Activated T-cell treated with anti-CD3 and anti-CD28 coated beads, Interleukin-2, amount 50 U/mL, for 4 hours (primary cell): ENCODE data around the gene NDUFB10. TPM values are rescaled to one million over a fixed set of nuclear protein-coding genes. Genes with fewer than 3 reads are reported as not detected.

Experiments used
- ATAC-seq, 2 donors: fragments of 200-7000 bp; cut with Tn5 transposase; one replicate each; pipeline ENCODE4 v1.10.0; 2021
- DNase-seq: peaks from one replicate; pipeline ENCODE4 v3.0.0-alpha.2; 2020
- H3K27me3 Mint-ChIP-seq: one replicate; pipeline ENCODE4 v1.8.0; 2021; ENCODE audit warnings: low read depth, mixed read lengths
- H3K36me3 Mint-ChIP-seq: one replicate; pipeline ENCODE4 v1.8.0; 2022; ENCODE audit warnings: mixed read lengths; ENCODE audit not compliant: insufficient read depth
- H3K4me1 Mint-ChIP-seq: one replicate; pipeline ENCODE4 v1.8.0; 2021; ENCODE audit warnings: low read depth, mixed read lengths
- H3K4me3 Mint-ChIP-seq: one replicate; pipeline ENCODE4 v1.8.0; 2021; ENCODE audit warnings: mild to moderate bottlenecking, moderate library complexity, mixed read lengths
- H3K9me3 Mint-ChIP-seq: one replicate; pipeline ENCODE4 v1.8.0; 2021; ENCODE audit warnings: mixed read lengths
- total RNA-seq, 3 donors: library from RNA; stranded (reverse); gene quantifications; one replicate each; pipeline ENCODE4 v1.2.1, GENCODE V29; 2021

NDUFB10 gene
- total RNA-seq, 3 donors from 2014 or later, result 115 to 143 (median 117) TPM

DNA sequence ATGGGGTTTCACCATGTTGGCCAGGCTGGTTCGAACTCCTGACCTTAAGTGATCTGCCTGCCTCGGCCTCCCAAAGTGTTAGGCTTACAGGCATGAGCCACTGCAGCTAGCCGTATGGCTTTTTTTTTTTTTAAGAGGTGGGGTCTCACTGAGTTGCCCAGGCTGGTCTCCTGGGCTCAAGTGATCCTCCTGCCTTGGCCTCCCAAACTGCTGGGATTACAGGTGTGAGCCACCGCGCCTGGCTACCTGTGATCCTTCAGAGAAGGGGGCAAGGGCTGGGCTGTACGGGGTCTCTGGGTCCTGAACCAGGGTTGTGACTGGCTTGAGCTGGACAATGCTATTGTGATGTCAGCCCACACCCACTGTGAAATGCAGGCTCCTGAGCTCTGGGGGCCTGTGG lies 7.1 kb downstream of the NDUFB10 start, which contains the start of gene RNF151:
Gene RNF151, plus strand, starts transcription at position 397 of the 400 bp plus-strand sequence. CDS start 26 bp downstream, outside the sequence.
- Mint-ChIP-seq H3K4me1 (peaks cover 20% of the 10 kb centered on the region), H3K27me3 (no peaks in the 10 kb centered on the region), H3K36me3 (peaks cover 32% of the 10 kb centered on the region), H3K4me3 (peak within 1 kb of the TSS; percentile 92), H3K9me3 (no peaks in the 10 kb centered on the region)
- ATAC-seq (no peak), DNase-seq (no peak)

GRCh38 chr16:1968146-1968953 lies 9.0 kb downstream of the NDUFB10 start:
- Mint-ChIP-seq H3K4me3 (no peak overlapping the region), H3K4me1 (peaks cover 29% of the 10 kb centered on the region), H3K9me3 (no peaks in the 10 kb centered on the region), H3K36me3 (peaks cover 21% of the 10 kb centered on the region), H3K27me3 (no peaks in the 10 kb centered on the region)
- DNase-seq, result no peak
- ATAC-seq, result no peak

GRCh38 chr16:1971796-1972489 lies 12.6 kb downstream of the NDUFB10 start, which contains the start of gene TBL3:
TBL3 (plus strand) TSS chr16:1972053; CDS start chr16:1972165, 112 bp downstream.
- Mint-ChIP-seq H3K4me3 (peak within 1 kb of the TSS; percentile 92), H3K36me3 (peaks cover 18% of the 10 kb centered on the region), H3K4me1 (peaks cover 22% of the 10 kb centered on the region), H3K9me3 (no peaks in the 10 kb centered on the region), H3K27me3 (no peaks in the 10 kb centered on the region)
- ATAC-seq (peak; percentile 95 to 97), DNase-seq (peak; percentile 94)

- ATAC-seq, result peak; percentile 15
- DNase-seq, result no peak
- peak overlapping the region; percentile 92 for H3K4me3 Mint-ChIP-seq
- peaks cover 19% of the 10 kb centered on the region for H3K36me3 Mint-ChIP-seq
- no peaks in the 10 kb centered on the region for H3K27me3 Mint-ChIP-seq
- peaks cover 22% of the 10 kb centered on the region for H3K4me1 Mint-ChIP-seq
- no peaks in the 10 kb centered on the region for H3K9me3 Mint-ChIP-seq
Observed at GRCh38 chr16:1972490-1972877, 13.1 kb downstream of the NDUFB10 start.

GRCh38 chr16:1973461-1974156 lies 14.3 kb downstream of the NDUFB10 start:
- H3K36me3 Mint-ChIP-seq, result peaks cover 23% of the 10 kb centered on the region
- no peaks in the 10 kb centered on the region for H3K27me3 Mint-ChIP-seq
- no peak for ATAC-seq
- peak overlapping the region; percentile 92 for H3K4me3 Mint-ChIP-seq
- H3K4me1 Mint-ChIP-seq, result peaks cover 22% of the 10 kb centered on the region
- H3K9me3 Mint-ChIP-seq, result no peaks in the 10 kb centered on the region
- DNase-seq, result no peak

DNA sequence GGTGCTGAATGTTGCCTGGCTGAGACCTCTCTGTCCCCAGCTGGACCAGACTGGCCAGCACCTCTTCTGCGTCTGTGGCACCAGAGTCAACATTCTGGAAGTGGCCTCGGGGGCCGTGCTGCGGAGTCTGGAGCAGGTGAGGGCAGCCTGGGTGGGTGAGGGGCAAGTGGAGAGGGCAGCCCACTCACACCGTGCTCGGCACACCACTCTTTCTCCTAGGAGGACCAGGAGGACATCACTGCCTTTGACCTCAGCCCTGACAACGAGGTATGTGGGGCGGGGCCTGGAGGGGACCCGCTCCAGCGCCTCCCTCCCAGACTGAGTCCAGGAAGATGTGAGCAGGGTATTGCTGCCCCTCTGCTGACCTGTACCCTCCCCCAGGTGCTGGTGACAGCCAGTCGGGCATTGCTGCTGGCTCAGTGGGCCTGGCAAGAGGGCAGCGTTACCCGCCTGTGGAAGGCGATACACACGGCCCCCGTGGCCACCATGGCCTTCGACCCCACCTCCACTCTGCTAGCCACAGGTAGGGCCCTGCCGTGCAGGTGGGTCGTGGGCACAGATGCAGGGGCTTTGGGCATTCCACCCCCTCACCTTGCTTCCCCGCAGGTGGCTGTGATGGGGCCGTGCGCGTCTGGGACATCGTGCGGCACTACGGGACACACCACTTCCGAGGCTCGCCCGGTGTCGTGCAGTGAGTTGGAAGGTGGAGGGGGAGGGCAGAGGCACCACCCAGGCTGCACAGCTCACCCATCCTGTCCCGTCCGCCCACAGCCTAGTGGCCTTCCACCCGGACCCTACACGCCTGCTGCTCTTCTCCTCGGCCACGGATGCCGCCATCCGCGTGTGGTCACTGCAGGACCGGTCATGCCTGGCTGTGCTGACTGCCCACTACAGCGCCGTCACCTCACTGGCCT lies 15.1 kb downstream of the NDUFB10 start:
- Mint-ChIP-seq H3K4me3 (peak overlapping the region; percentile 92), H3K36me3 (peaks cover 24% of the 10 kb centered on the region), H3K4me1 (peaks cover 22% of the 10 kb centered on the region), H3K27me3 (no peaks in the 10 kb centered on the region), H3K9me3 (no peaks in the 10 kb centered on the region)
- DNase-seq (no peak), ATAC-seq (no peak)

DNA sequence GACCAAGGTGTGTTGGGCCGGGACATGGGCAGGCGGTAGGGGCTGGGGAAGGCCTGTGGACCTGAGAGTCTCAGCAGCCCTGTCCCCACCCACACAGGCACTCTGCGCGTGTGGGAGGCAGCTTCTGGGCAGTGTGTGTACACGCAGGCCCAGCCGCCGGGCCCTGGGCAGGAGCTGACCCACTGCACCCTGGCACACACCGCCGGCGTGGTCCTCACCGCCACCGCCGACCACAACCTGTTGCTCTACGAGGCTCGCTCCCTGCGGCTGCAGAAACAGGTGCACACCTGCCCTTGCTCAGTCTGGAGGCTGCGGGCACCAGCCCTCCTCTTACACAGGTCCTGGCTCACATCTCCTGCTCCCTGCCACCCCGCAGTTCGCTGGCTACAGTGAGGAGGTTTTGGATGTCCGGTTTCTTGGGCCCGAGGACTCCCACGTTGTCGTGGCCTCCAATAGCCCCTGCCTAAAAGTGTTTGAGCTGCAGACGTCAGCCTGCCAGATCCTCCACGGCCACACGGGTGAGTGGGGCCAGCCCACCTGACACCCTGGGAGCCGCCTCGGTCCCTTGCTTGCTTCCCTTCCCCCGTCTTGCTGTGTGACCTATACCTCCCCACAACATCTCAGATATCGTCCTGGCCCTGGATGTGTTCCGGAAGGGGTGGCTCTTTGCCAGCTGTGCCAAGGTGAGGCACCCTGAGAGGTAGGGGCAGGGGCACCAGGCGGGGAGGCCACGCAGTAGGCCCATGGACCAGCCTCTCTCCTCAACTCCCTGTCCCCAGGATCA lies 16.3 kb downstream of the NDUFB10 start:
- DNase-seq (no peak), ATAC-seq (no peak)
- Mint-ChIP-seq H3K27me3 (peaks cover 4% of the 10 kb centered on the region), H3K9me3 (no peaks in the 10 kb centered on the region), H3K36me3 (peaks cover 24% of the 10 kb centered on the region), H3K4me1 (peaks cover 22% of the 10 kb centered on the region), H3K4me3 (peak overlapping the region; percentile 26)

DNA sequence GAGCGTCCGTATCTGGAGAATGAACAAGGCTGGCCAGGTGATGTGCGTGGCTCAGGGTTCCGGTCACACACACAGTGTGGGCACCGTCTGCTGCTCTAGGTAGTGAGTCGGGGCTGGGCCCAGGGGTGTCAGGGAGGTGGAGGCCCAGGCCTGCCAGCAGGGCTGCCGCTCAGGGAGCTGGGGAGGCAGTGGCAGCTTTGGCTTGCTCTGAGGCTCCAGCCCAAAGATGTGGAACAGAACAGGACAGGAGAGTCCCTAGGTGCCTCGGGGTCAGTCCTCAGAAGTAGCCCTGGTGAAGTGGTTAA lies 16.8 kb downstream of the NDUFB10 start:
- Mint-ChIP-seq H3K4me1 (peaks cover 18% of the 10 kb centered on the region), H3K36me3 (peaks cover 24% of the 10 kb centered on the region), H3K4me3 (peak overlapping the region; percentile 26), H3K9me3 (no peaks in the 10 kb centered on the region), H3K27me3 (peaks cover 8% of the 10 kb centered on the region)
- DNase-seq (no peak), ATAC-seq (no peak)

GRCh38 chr16:1976951-1977874 lies 17.9 kb downstream of the NDUFB10 start:
- H3K9me3 Mint-ChIP-seq, result no peaks in the 10 kb centered on the region
- peaks cover 13% of the 10 kb centered on the region for H3K27me3 Mint-ChIP-seq
- no peak for ATAC-seq
- H3K36me3 Mint-ChIP-seq, result peaks cover 24% of the 10 kb centered on the region
- no peak for DNase-seq
- peaks cover 12% of the 10 kb centered on the region for H3K4me1 Mint-ChIP-seq
- no peak overlapping the region for H3K4me3 Mint-ChIP-seq

- Mint-ChIP-seq H3K27me3 (peaks cover 13% of the 10 kb centered on the region), H3K9me3 (no peaks in the 10 kb centered on the region), H3K36me3 (peaks cover 21% of the 10 kb centered on the region), H3K4me3 (no peak overlapping the region), H3K4me1 (peaks cover 10% of the 10 kb centered on the region)
- no peak for ATAC-seq
- DNase-seq, result no peak
Observed at GRCh38 chr16:1977875-1978268, 18.5 kb downstream of the NDUFB10 start.

GRCh38 chr16:1978476-1979120 lies 19.3 kb downstream of the NDUFB10 start:
- H3K36me3 Mint-ChIP-seq, result peaks cover 21% of the 10 kb centered on the region
- no peak for ATAC-seq
- no peak for DNase-seq
- peaks cover 8% of the 10 kb centered on the region for H3K4me1 Mint-ChIP-seq
- H3K27me3 Mint-ChIP-seq, result peaks cover 16% of the 10 kb centered on the region
- H3K4me3 Mint-ChIP-seq, result no peak overlapping the region
- H3K9me3 Mint-ChIP-seq, result no peaks in the 10 kb centered on the region
